HG03439 (cell line): Measurements from ENCODE around the gene DUSP28.

Experiments
- ATAC-seq: cut with Tn5 transposase; IDR thresholded peaks from one replicate; pipeline ENCODE4 v1.9.1; 2021; ENCODE audit warnings: mild to moderate bottlenecking, moderate library complexity; ENCODE audit not compliant: unreplicated experiment

Gene DUSP28

GRCh38 chr2:240572141-240573031 is 12.2 kb downstream of the DUSP28 start:
- ATAC-seq = no peak

- ATAC-seq = no peak
Observed at GRCh38 chr2:240573071-240573515, 12.9 kb downstream of the DUSP28 start.

- no peak for ATAC-seq
Observed at GRCh38 chr2:240573516-240574385, 13.6 kb downstream of the DUSP28 start.

- ATAC-seq = no peak
Observed at GRCh38 chr2:240574386-240575100, 14.4 kb downstream of the DUSP28 start.

- ATAC-seq = no peak
Observed at GRCh38 chr2:240575101-240575965, 15.2 kb downstream of the DUSP28 start.

GRCh38 chr2:240576036-240576435 is 15.9 kb downstream of the DUSP28 start:
- ATAC-seq = no peak

- no peak for ATAC-seq
Observed at GRCh38 chr2:240576436-240577205, 16.5 kb downstream of the DUSP28 start.

GRCh38 chr2:240577281-240578109 is 17.3 kb downstream of the DUSP28 start:
- ATAC-seq = no peak

GRCh38 chr2:240578110-240578450 is 17.9 kb downstream of the DUSP28 start:
- ATAC-seq = no peak

GRCh38 chr2:240578488-240578887 is 18.3 kb downstream of the DUSP28 start:
- ATAC-seq = no peak

GRCh38 chr2:240579071-240579762 is 19.1 kb downstream of the DUSP28 start:
- peak; percentile 9 for ATAC-seq

- ATAC-seq = peak; percentile 46
Observed at GRCh38 chr2:240579771-240580614, 19.8 kb downstream of the DUSP28 start.

- ATAC-seq = no peak
Observed at GRCh38 chr2:240581811-240582210, 21.7 kb downstream of the DUSP28 start.

GRCh38 chr2:240582781-240583180 is 22.6 kb downstream of the DUSP28 start:
- ATAC-seq = no peak

- no peak for ATAC-seq
Observed at GRCh38 chr2:240583774-240584173, 23.6 kb downstream of the DUSP28 start.

GRCh38 chr2:240584486-240585031 is 24.4 kb downstream of the DUSP28 start:
- peak; percentile 54 for ATAC-seq

- peak; percentile 13 for ATAC-seq
Observed at GRCh38 chr2:240585101-240585500, 24.9 kb downstream of the DUSP28 start.
